SK-N-MC (cell line): ENCODE measurements around the gene PGAP2.

Experiments used
- DNase-seq: peaks from one replicate; pipeline ENCODE4 v3.0.0-alpha.2; 2011; ENCODE audit warnings: low read depth, low spot score
- H3K27ac ChIP-seq: fragments of 200-600 bp; sonication (generic); 2 replicates; pipeline ENCODE4 v1.5.1; 2016; ENCODE audit warnings: mixed run types
- H3K36me3 ChIP-seq: fragments of 200-600 bp; sonication (generic); 2 replicates; pipeline ENCODE4 v1.6.1; 2017; ENCODE audit warnings: antibody characterized with exemption, low read length, mixed read lengths; ENCODE audit not compliant: insufficient read depth
- H3K4me3 ChIP-seq: fragments of 200-600 bp; sonication (generic); 2 replicates; pipeline ENCODE4 v1.5.1; 2016
- H3K9ac ChIP-seq: fragments of 200-600 bp; sonication (generic); 2 replicates; pipeline ENCODE4 v1.8.0; 2017; ENCODE audit warnings: mixed run types, mixed read lengths; ENCODE audit not compliant: insufficient read length
- H3K9me3 ChIP-seq: fragments of 200-600 bp; sonication (generic); 2 replicates; pipeline ENCODE4 v1.6.1; 2017; ENCODE audit warnings: low read depth, mild to moderate bottlenecking, antibody characterized with exemption, low read length, moderate library complexity, mixed read lengths
- EZH2 ChIP-seq: fragments of 200-600 bp; sonication (generic); IDR thresholded peaks from one replicate; pipeline ENCODE4 v1.6.1; 2017; ENCODE audit warnings: antibody characterized with exemption
- FOXP2 ChIP-seq: optimal IDR thresholded peaks from 2 replicates; pipeline ENCODE3; 2011; ENCODE audit warnings: mild to moderate bottlenecking, moderate library complexity; ENCODE audit not compliant: insufficient read depth; ENCODE audit errors: extremely low read length, control extremely low read depth
- POLR2AphosphoS5 ChIP-seq: IDR thresholded peaks from 2 replicates; pipeline ENCODE4 v1.6.1; 2012; ENCODE audit warnings: mild to moderate bottlenecking, low read depth, low read length, borderline replicate concordance

Gene PGAP2

DNA sequence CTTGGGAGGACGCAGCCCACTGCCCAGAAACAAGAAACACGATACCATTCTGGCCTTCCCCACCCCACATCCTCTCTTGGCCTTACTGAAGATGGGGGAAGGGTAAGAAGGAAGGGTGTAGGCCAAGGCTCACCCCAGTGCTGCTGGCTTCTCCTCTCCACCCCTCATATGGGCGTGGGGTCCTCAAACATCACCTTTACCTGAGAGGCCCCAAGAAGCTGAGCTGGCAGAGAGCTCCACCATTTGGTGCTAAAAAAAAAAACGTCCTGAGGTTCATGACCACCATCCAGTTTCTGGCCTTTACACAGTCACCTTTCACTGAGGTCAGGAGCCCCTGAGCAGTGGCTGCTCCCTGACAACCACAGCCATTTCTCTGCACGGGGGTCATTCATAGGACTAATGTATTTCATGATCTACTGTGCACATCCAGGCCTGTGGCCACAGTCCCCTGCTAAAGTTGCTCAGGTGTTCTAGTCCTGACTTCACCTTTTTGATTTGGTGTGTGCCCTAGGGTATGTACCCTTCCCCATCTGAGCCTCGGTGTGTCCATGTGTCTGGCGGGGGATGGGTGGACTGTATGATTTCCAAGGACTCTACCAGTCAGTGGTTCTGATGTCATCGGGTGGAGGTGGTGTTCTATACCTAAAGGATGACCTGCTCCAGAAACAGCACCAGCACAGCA is 17.3 kb downstream of the PGAP2 start:
- no peak for DNase-seq
- Histone ChIP-seq H3K36me3 (peaks cover 15% of the 10 kb centered on the region; the same call in 1 of the 2 replicates), H3K27ac (no peak overlapping the region), H3K9ac (no peak overlapping the region), H3K9me3 (no peaks in the 10 kb centered on the region), H3K4me3 (no peak overlapping the region)
- no peak for TF ChIP-seq EZH2
- no peak for TF ChIP-seq FOXP2
- no peak; the same call in 1 of the 2 replicates for TF ChIP-seq POLR2AphosphoS5

DNA sequence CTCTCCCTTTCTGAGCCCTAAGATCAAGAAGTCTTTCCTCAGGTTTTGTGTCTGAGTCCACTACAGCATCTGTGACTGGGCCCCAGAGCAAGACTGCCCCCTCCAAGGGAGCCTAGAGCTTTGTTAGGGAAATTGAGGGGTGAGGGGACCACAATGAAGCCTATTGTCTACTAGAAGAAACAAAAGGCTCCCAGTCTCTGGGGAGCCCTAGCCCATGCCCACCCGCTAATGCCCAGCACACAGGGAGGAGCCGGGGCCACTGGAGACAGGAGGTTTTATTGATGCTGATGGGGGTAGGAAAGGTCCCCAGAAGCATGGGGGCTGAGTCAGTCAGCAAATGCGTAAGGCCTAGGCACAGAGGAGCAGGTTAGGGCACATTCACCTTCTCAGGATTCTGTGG is 18.4 kb downstream of the PGAP2 start:
- no peak overlapping the region for H3K9ac ChIP-seq
- no peak overlapping the region for H3K4me3 ChIP-seq
- DNase-seq, result no peak
- H3K9me3 ChIP-seq, result no peaks in the 10 kb centered on the region
- TF ChIP-seq EZH2, result no peak
- no peak for TF ChIP-seq POLR2AphosphoS5
- TF ChIP-seq FOXP2, result no peak
- no peak overlapping the region for H3K27ac ChIP-seq
- peaks cover 18% of the 10 kb centered on the region; the same call in 1 of the 2 replicates for H3K36me3 ChIP-seq

- no peaks in the 10 kb centered on the region for H3K9me3 ChIP-seq
- no peak for DNase-seq
- H3K36me3 ChIP-seq, result peaks cover 18% of the 10 kb centered on the region; the same call in 1 of the 2 replicates
- no peak overlapping the region for H3K27ac ChIP-seq
- TF ChIP-seq POLR2AphosphoS5 (no peak), FOXP2 (no peak), EZH2 (no peak)
- H3K4me3 ChIP-seq, result no peak overlapping the region
- no peak overlapping the region for H3K9ac ChIP-seq
Measured at GRCh38 chr11:3827434-3828186, 19.2 kb downstream of the PGAP2 start.

- Histone ChIP-seq H3K36me3 (peaks cover 22% of the 10 kb centered on the region; the same call in 1 of the 2 replicates), H3K9ac (no peak overlapping the region), H3K27ac (no peak overlapping the region), H3K9me3 (no peaks in the 10 kb centered on the region), H3K4me3 (no peak overlapping the region)
- DNase-seq, result no peak
- TF ChIP-seq EZH2 (no peak), FOXP2 (no peak), POLR2AphosphoS5 (no peak)
Measured at GRCh38 chr11:3830088-3830487, 21.7 kb downstream of the PGAP2 start.

DNA sequence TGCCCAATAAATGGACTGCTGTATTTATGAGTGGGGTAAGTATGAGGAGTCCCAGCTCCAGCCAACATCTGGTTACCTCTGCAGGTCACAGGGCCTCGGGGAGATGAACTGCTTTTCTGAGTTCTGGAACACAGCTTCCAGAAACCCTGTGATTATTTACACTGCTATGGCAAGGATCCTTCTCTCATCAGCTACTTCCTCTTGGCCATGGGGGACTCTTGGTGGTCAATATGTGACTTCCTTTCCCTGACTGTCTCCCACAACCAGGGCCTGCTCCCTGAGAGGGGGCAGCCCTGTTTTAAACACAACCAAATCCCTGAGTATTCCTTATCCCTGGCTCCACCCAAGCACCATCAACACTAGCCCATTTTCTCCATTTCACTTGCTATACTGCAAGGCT is 22.4 kb downstream of the PGAP2 start:
- Histone ChIP-seq H3K27ac (no peak overlapping the region), H3K9me3 (no peaks in the 10 kb centered on the region), H3K9ac (no peak overlapping the region), H3K4me3 (no peak overlapping the region), H3K36me3 (peaks cover 23% of the 10 kb centered on the region; the same call in 1 of the 2 replicates)
- no peak for DNase-seq
- TF ChIP-seq FOXP2 (no peak), EZH2 (no peak), POLR2AphosphoS5 (no peak)

GRCh38 chr11:3831378-3832239 is 23.2 kb downstream of the PGAP2 start:
- H3K9ac ChIP-seq, result no peak overlapping the region
- TF ChIP-seq POLR2AphosphoS5 (no peak), FOXP2 (no peak), EZH2 (no peak)
- no peak for DNase-seq
- H3K9me3 ChIP-seq, result no peaks in the 10 kb centered on the region
- H3K4me3 ChIP-seq, result no peak overlapping the region
- H3K27ac ChIP-seq, result no peak overlapping the region
- H3K36me3 ChIP-seq, result peaks cover 21% of the 10 kb centered on the region; the same call in 1 of the 2 replicates

DNA sequence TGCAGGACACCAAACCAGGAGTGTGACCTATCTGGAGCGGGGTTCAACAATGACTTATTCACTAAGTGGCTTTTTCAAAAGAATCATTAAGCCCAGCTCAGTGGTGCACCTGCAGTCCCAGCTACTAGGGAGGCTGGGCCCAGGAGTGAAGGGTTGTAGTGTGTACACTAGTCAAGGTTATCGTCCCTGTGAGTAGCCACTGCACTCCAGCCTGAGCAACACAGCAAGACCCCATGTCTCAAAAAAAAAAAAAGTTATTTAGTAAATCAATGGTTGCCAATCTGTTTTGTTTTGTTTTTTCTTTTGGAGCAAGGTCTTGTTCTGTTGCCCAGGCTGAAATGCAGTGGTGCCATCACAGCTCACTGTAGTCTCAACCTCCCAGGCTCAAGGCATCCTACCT is 24.5 kb downstream of the PGAP2 start:
- no peak overlapping the region for H3K9ac ChIP-seq
- H3K4me3 ChIP-seq, result no peak overlapping the region
- H3K9me3 ChIP-seq, result no peaks in the 10 kb centered on the region
- TF ChIP-seq EZH2 (no peak), FOXP2 (no peak), POLR2AphosphoS5 (no peak)
- DNase-seq, result no peak
- H3K36me3 ChIP-seq, result peaks cover 15% of the 10 kb centered on the region; the same call in 1 of the 2 replicates
- H3K27ac ChIP-seq, result no peak overlapping the region

DNA sequence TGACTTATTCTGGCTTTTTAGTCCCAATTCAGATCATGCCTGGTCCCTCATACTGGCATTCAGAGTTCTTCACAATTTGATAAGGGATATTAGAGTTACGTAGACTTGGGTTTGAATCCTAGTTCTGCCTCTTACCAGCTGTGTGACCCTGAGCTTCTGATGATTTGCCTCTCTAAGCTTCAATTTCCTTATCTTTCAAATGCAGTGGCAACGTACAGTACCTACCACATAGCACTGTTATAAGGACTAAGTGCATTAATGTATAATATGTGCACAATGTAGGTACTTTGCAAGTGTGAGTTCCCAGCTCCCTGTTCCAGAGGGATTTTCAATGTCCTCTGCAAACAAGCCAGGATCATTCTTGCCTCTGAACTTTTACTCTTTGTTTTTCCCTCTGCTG is 25.1 kb downstream of the PGAP2 start:
- DNase-seq, result no peak
- Histone ChIP-seq H3K4me3 (no peak overlapping the region), H3K36me3 (peaks cover 15% of the 10 kb centered on the region; the same call in 1 of the 2 replicates), H3K9me3 (no peaks in the 10 kb centered on the region), H3K9ac (no peak overlapping the region), H3K27ac (no peak overlapping the region)
- TF ChIP-seq EZH2 (no peak), FOXP2 (no peak), POLR2AphosphoS5 (no peak)
